Measurements from ENCODE around the gene TOR4A. TPM values are rescaled to one million over a fixed set of nuclear protein-coding genes. Genes with fewer than 3 reads are reported as not detected.
A peak's percentile ranks its signal among the peaks of the same experiment; 100 is the strongest.

Gene TOR4A
- total and polyA plus RNA-seq, 2 experiments from 2014 or later = 2.0 to 19.0 TPM

- no peaks in the 10 kb centered on the region for H3K9me3 Mint-ChIP-seq
- peaks cover 10% of the 10 kb centered on the region; the same call in 1 of the 2 replicates for H3K4me1 ChIP-seq (ENCODE audit: insufficient read depth)
- H3K36me3 Mint-ChIP-seq (ENCODE audit: low read depth) = no peaks in the 10 kb centered on the region
- no peaks in the 10 kb centered on the region for H3K36me3 ChIP-seq (ENCODE audit: insufficient read depth)
- DNase-seq (ENCODE audit: low spot score) = no peak
- no peak overlapping the region for H3K27ac ChIP-seq (ENCODE audit: low read depth)
- TF ChIP-seq, protein P1, sequence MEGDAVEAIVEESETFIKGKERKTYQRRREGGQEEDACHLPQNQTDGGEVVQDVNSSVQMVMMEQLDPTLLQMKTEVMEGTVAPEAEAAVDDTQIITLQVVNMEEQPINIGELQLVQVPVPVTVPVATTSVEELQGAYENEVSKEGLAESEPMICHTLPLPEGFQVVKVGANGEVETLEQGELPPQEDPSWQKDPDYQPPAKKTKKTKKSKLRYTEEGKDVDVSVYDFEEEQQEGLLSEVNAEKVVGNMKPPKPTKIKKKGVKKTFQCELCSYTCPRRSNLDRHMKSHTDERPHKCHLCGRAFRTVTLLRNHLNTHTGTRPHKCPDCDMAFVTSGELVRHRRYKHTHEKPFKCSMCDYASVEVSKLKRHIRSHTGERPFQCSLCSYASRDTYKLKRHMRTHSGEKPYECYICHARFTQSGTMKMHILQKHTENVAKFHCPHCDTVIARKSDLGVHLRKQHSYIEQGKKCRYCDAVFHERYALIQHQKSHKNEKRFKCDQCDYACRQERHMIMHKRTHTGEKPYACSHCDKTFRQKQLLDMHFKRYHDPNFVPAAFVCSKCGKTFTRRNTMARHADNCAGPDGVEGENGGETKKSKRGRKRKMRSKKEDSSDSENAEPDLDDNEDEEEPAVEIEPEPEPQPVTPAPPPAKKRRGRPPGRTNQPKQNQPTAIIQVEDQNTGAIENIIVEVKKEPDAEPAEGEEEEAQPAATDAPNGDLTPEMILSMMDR (conservative IDR thresholded peaks at IDR 0.05; ENCODE audit: low read depth in 2 of 2) = peak in 1 of 2 experiments; percentile 28; a peak in 2 of 4 replicates
- TF ChIP-seq, protein P2, sequence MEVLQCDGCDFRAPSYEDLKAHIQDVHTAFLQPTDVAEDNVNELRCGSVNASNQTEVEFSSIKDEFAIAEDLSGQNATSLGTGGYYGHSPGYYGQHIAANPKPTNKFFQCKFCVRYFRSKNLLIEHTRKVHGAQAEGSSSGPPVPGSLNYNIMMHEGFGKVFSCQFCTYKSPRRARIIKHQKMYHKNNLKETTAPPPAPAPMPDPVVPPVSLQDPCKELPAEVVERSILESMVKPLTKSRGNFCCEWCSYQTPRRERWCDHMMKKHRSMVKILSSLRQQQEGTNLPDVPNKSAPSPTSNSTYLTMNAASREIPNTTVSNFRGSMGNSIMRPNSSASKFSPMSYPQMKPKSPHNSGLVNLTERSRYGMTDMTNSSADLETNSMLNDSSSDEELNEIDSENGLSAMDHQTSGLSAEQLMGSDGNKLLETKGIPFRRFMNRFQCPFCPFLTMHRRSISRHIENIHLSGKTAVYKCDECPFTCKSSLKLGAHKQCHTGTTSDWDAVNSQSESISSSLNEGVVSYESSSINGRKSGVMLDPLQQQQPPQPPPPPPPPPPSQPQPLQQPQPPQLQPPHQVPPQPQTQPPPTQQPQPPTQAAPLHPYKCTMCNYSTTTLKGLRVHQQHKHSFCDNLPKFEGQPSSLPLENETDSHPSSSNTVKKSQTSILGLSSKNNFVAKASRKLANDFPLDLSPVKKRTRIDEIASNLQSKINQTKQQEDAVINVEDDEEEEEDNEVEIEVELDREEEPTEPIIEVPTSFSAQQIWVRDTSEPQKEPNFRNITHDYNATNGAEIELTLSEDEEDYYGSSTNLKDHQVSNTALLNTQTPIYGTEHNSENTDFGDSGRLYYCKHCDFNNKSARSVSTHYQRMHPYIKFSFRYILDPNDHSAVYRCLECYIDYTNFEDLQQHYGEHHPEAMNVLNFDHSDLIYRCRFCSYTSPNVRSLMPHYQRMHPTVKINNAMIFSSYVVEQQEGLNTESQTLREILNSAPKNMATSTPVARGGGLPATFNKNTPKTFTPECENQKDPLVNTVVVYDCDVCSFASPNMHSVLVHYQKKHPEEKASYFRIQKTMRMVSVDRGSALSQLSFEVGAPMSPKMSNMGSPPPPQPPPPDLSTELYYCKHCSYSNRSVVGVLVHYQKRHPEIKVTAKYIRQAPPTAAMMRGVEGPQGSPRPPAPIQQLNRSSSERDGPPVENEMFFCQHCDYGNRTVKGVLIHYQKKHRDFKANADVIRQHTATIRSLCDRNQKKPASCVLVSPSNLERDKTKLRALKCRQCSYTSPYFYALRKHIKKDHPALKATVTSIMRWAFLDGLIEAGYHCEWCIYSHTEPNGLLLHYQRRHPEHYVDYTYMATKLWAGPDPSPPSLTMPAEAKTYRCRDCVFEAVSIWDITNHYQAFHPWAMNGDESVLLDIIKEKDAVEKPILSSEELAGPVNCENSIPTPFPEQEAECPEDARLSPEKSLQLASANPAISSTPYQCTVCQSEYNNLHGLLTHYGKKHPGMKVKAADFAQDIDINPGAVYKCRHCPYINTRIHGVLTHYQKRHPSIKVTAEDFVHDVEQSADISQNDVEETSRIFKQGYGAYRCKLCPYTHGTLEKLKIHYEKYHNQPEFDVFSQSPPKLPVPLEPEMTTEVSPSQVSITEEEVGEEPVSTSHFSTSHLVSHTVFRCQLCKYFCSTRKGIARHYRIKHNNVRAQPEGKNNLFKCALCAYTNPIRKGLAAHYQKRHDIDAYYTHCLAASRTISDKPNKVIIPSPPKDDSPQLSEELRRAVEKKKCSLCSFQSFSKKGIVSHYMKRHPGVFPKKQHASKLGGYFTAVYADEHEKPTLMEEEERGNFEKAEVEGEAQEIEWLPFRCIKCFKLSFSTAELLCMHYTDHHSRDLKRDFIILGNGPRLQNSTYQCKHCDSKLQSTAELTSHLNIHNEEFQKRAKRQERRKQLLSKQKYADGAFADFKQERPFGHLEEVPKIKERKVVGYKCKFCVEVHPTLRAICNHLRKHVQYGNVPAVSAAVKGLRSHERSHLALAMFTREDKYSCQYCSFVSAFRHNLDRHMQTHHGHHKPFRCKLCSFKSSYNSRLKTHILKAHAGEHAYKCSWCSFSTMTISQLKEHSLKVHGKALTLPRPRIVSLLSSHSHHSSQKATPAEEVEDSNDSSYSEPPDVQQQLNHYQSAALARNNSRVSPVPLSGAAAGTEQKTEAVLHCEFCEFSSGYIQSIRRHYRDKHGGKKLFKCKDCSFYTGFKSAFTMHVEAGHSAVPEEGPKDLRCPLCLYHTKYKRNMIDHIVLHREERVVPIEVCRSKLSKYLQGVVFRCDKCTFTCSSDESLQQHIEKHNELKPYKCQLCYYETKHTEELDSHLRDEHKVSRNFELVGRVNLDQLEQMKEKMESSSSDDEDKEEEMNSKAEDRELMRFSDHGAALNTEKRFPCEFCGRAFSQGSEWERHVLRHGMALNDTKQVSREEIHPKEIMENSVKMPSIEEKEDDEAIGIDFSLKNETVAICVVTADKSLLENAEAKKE (CRISPR knock-in tag; IDR thresholded peaks at IDR 0.05) = no peak
- H4K20me1 ChIP-seq (replicated peaks; ENCODE audit: insufficient read depth) = no peaks in the 10 kb centered on the region
- peaks cover 8% of the 10 kb centered on the region for H3K27me3 Mint-ChIP-seq (ENCODE audit: insufficient read depth, low read depth, poor library complexity)
- no peak overlapping the region for H3K4me3 Mint-ChIP-seq
- no peak for ATAC-seq
- H3K79me2 ChIP-seq (replicated peaks; ENCODE audit: insufficient read depth) = no peaks in the 10 kb centered on the region
- H3F3A ChIP-seq (replicated peaks; ENCODE audit: low read depth) = no peaks in the 10 kb centered on the region
- H2AFZ ChIP-seq = no peak overlapping the region
- no peaks in the 10 kb centered on the region for H3K27me3 ChIP-seq (ENCODE audit: insufficient read depth)
- H3K4me2 ChIP-seq = no peak overlapping the region
- H3K27ac Mint-ChIP-seq = no peak overlapping the region
- no peak overlapping the region for H3K4me3 ChIP-seq
- H3K4me1 Mint-ChIP-seq = peaks cover 13% of the 10 kb centered on the region; the same call in 2 of the 3 replicates
- no peaks in the 10 kb centered on the region for H3K9me2 ChIP-seq (ENCODE audit: insufficient read depth)
Observed at GRCh38 chr9:137233143-137233980, 44.2 kb upstream of the TOR4A start.

All from GM23338 (cell line).